HepG2 (cell line): ENCODE data around the gene RASL12. TPM values are rescaled to one million over a fixed set of nuclear protein-coding genes. Genes with fewer than 3 reads are reported as not detected.

Experiments
- CAMTA2 ChIP-seq: sonication (generic); formaldehyde crosslinking; IDR thresholded peaks from 2 replicates; pipeline ENCODE4 v1.4.0; 2020; ENCODE audit warnings: mild to moderate bottlenecking, missing genetic modification reagents, borderline replicate concordance
- CBX5 ChIP-seq: sonication (generic); formaldehyde crosslinking; IDR thresholded peaks from 2 replicates; pipeline ENCODE4 v1.4.0; 2020; ENCODE audit warnings: missing genetic modification reagents, borderline replicate concordance
- GLMP ChIP-seq: sonication (generic); formaldehyde crosslinking; IDR thresholded peaks from 2 replicates; pipeline ENCODE4 v1.9.0; 2021; ENCODE audit warnings: missing genetic modification reagents, mild to moderate bottlenecking, borderline replicate concordance
- KAT7 ChIP-seq: IDR thresholded peaks from 2 replicates; pipeline ENCODE4 v1.6.1; 2018; ENCODE audit warnings: borderline replicate concordance, missing compliant biosample characterization
- MAFK ChIP-seq, 2 experiments: IDR thresholded peaks in 1 of 2; conservative IDR thresholded peaks in 1 of 2; 2 replicates each; pipeline ENCODE4 v1.6.1; 2011; ENCODE audit warnings: improper control_type of control experiment in 2 of 2, low read length in 2 of 2
- PRMT3 ChIP-seq: sonication (generic); formaldehyde crosslinking; IDR thresholded peaks from 2 replicates; pipeline ENCODE4 v1.8.1; 2022; ENCODE audit warnings: low read depth, mild to moderate bottlenecking, moderate library complexity, missing genetic modification reagents, borderline replicate concordance
- TAF1 ChIP-seq: sonication (generic); formaldehyde crosslinking; IDR thresholded peaks from 2 replicates; pipeline ENCODE4 v1.4.0; 2020; ENCODE audit warnings: missing genetic modification reagents
- TARDBP ChIP-seq: sonication (generic); formaldehyde crosslinking; IDR thresholded peaks from 2 replicates; pipeline ENCODE4 v1.8.0; 2022; ENCODE audit warnings: mild to moderate bottlenecking, missing genetic modification reagents
- ZNF275 ChIP-seq: sonication (generic); formaldehyde crosslinking; IDR thresholded peaks from 2 replicates; pipeline ENCODE4 v1.8.0; 2022; ENCODE audit warnings: missing genetic modification reagents, mild to moderate bottlenecking, inconsistent platforms, borderline replicate concordance
- ZNF720 ChIP-seq: sonication (generic); formaldehyde crosslinking; IDR thresholded peaks from 2 replicates; pipeline ENCODE4 v1.4.0; 2020; ENCODE audit warnings: missing genetic modification reagents
- ZNF766 ChIP-seq: sonication (generic); formaldehyde crosslinking; IDR thresholded peaks from 2 replicates; pipeline ENCODE4 v1.5.0; 2020; ENCODE audit warnings: missing genetic modification reagents, borderline replicate concordance
- ZNF891 ChIP-seq: sonication (generic); formaldehyde crosslinking; IDR thresholded peaks from 2 replicates; pipeline ENCODE4 v1.5.0; 2020; ENCODE audit warnings: mild to moderate bottlenecking, missing genetic modification reagents
- ZSCAN20 ChIP-seq: sonication (generic); formaldehyde crosslinking; IDR thresholded peaks from 2 replicates; pipeline ENCODE4 v1.4.0; 2020; ENCODE audit warnings: missing genetic modification reagents, mild to moderate bottlenecking, borderline replicate concordance
- polyA plus RNA-seq, 8 experiments: library from polyadenylated mRNA; depleted of rRNA in 3 of 8; stranded (reverse) in 7 of 8; unstranded in 1 of 8; fragments of >200 nt; fragmentation: Illumina TruSeq in 4 of 8; extraction: Trizol in 4 of 8; gene quantifications; 2 replicates each; pipeline versions ENCODE4 v1.2.1 to v1.2.3, GENCODE V29; 2011 to 2016; ENCODE audit warnings: low read depth in 4 of 8, missing spikeins in 1 of 8, mixed read lengths in 1 of 8; ENCODE audit not compliant: insufficient read depth in 1 of 8
- total RNA-seq, 5 experiments: library from RNA; depleted of rRNA; stranded (reverse); fragments of >200 nt; fragmentation: Illumina TruSeq; extraction: Trizol; gene quantifications; 2 replicates each; pipeline ENCODE4 v1.2.3, GENCODE V29; 2016; ENCODE audit warnings: low read depth in 1 of 5
- TF ChIP-seq, protein P1 (sequence below): sonication (generic); formaldehyde crosslinking; IDR thresholded peaks from 2 replicates; pipeline ENCODE4 v1.4.0; 2020; ENCODE audit warnings: mild to moderate bottlenecking, missing genetic modification reagents
- TF ChIP-seq, protein P2 (sequence below): sonication (generic); formaldehyde crosslinking; IDR thresholded peaks from one replicate; pipeline ENCODE4 v1.5.1; 2020; ENCODE audit warnings: mild to moderate bottlenecking, missing genetic modification reagents; ENCODE audit errors: not compliant biosample characterization

The RASL12 gene
- total and polyA plus RNA-seq, 2 of the 13 experiments (the other 11 are each of a cell fraction or from before 2014, with no cell fraction given): 0.16 to 0.55 TPM

DNA sequence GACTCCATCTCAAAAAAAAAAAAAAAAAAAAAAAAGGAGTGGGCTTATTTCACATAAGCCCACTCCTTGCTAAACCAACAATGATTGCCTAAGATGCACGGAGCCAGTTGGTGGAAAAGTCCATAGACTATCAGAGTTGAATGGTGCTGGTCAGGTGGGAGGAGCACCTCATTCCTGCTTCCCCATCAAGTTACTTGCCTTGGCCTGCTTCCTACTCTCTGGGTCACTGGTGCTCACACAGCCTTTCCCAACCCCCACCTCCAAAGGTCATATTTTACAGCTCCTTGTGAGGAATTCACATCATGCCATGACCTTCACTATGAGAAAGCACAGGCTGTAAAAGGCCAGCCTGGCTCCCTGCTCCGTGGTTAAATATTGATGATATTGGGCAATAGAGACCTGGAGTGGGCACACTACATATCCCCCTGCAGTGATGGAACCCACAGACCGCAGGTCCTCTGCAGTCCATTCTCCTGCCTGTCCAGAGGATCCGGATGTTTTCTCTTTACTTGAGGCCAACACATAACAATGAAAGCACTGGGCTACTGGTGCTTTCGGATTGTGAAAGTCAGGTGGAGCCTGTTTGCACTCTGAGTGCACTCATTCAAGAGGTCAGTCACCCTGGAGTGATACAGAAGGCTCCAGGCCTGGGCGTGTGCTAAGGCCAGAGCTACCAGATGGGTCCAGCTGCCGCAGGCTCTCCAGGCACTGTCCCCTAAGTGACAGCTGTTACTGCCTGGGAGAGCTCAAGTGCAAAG, 22.9 kb downstream of the RASL12 start, which contains the start of gene SLC51B (continued):
- TF ChIP-seq PRMT3: no peak
- peak; percentile 88; the same call in 1 of the 2 replicates for TF ChIP-seq CBX5
- TF ChIP-seq ZNF275 (CRISPR knock-in tag): no peak
- TF ChIP-seq MAFK (conservative IDR thresholded peaks at IDR 0.05 in 1 of 2, IDR thresholded peaks at IDR 0.05 in 1 of 2; ENCODE audit: low read length in 2 of 2): no peak
- peak; percentile 71 for TF ChIP-seq TARDBP (CRISPR knock-in tag)
- TF ChIP-seq, protein P1, sequence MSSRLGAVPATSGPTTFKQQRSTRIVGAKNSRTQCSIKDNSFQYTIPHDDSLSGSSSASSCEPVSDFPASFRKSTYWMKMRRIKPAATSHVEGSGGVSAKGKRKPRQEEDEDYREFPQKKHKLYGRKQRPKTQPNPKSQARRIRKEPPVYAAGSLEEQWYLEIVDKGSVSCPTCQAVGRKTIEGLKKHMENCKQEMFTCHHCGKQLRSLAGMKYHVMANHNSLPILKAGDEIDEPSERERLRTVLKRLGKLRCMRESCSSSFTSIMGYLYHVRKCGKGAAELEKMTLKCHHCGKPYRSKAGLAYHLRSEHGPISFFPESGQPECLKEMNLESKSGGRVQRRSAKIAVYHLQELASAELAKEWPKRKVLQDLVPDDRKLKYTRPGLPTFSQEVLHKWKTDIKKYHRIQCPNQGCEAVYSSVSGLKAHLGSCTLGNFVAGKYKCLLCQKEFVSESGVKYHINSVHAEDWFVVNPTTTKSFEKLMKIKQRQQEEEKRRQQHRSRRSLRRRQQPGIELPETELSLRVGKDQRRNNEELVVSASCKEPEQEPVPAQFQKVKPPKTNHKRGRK (CRISPR knock-in tag): no peak
- peak; percentile 79; the same call in 1 of the 2 replicates for TF ChIP-seq KAT7 (CRISPR knock-in tag)
- peak; percentile 72; the same call in 1 of the 2 replicates for TF ChIP-seq ZNF891 (CRISPR knock-in tag)
- TF ChIP-seq, protein P2, sequence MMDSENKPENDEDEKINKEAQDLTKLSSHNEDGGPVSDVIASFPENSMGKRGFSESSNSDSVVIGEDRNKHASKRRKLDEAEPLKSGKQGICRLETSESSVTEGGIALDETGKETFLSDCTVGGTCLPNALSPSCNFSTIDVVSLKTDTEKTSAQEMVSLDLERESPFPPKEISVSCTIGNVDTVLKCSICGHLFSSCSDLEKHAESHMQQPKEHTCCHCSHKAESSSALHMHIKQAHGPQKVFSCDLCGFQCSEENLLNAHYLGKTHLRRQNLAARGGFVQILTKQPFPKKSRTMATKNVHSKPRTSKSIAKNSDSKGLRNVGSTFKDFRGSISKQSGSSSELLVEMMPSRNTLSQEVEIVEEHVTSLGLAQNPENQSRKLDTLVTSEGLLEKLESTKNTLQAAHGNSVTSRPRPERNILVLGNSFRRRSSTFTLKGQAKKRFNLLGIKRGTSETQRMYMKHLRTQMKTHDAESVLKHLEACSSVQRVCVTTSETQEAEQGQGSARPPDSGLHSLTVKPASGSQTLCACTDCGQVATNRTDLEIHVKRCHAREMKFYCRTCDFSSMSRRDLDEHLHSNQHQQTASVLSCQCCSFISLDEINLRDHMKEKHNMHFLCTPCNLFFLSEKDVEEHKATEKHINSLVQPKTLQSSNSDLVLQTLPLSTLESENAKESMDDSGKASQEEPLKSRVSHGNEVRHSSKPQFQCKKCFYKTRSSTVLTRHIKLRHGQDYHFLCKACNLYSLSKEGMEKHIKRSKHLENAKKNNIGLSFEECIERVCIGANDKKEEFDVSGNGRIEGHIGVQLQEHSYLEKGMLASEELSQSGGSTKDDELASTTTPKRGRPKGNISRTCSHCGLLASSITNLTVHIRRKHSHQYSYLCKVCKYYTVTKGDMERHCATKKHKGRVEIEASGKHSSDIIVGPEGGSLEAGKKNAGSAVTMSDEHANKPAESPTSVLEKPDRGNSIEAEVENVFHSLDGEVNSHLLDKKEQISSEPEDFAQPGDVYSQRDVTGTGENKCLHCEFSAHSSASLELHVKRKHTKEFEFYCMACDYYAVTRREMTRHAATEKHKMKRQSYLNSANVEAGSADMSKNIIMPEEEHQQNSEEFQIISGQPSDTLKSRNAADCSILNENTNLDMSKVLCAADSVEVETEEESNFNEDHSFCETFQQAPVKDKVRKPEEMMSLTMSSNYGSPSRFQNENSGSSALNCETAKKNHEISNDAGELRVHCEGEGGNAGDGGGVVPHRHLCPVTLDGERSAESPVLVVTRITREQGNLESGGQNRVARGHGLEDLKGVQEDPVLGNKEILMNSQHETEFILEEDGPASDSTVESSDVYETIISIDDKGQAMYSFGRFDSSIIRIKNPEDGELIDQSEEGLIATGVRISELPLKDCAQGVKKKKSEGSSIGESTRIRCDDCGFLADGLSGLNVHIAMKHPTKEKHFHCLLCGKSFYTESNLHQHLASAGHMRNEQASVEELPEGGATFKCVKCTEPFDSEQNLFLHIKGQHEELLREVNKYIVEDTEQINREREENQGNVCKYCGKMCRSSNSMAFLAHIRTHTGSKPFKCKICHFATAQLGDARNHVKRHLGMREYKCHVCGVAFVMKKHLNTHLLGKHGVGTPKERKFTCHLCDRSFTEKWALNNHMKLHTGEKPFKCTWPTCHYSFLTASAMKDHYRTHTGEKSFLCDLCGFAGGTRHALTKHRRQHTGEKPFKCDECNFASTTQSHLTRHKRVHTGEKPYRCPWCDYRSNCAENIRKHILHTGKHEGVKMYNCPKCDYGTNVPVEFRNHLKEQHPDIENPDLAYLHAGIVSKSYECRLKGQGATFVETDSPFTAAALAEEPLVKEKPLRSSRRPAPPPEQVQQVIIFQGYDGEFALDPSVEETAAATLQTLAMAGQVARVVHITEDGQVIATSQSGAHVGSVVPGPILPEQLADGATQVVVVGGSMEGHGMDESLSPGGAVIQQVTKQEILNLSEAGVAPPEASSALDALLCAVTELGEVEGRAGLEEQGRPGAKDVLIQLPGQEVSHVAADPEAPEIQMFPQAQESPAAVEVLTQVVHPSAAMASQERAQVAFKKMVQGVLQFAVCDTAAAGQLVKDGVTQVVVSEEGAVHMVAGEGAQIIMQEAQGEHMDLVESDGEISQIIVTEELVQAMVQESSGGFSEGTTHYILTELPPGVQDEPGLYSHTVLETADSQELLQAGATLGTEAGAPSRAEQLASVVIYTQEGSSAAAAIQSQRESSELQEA (CRISPR knock-in tag): no peak
- TF ChIP-seq ZSCAN20: no peak
- TF ChIP-seq TAF1 (CRISPR knock-in tag): peak; percentile 42; the same call in 1 of the 2 replicates
- peak; percentile 46; the same call in 1 of the 2 replicates for TF ChIP-seq ZNF766 (CRISPR knock-in tag)
- no peak for TF ChIP-seq ZNF720
- 0 out of 2 replicates have a peak, but pooled peaks have one; percentile 66 for TF ChIP-seq CAMTA2 (CRISPR knock-in tag)
- TF ChIP-seq GLMP (CRISPR knock-in tag): no peak
